GM15510 (cell line): ENCODE measurements around the gene PDE6D.

ENCODE experiments used
- POLR2A ChIP-seq: IDR thresholded peaks from 3 replicates; pipeline ENCODE4 v1.6.1; 2011; ENCODE audit warnings: borderline replicate concordance; ENCODE audit not compliant: insufficient read length; ENCODE audit errors: extremely low read depth

Gene PDE6D

GRCh38 chr2:231706731-231707624 lies 74.1 kb downstream of the PDE6D start:
- TF ChIP-seq POLR2A: peak; percentile 60

DNA sequence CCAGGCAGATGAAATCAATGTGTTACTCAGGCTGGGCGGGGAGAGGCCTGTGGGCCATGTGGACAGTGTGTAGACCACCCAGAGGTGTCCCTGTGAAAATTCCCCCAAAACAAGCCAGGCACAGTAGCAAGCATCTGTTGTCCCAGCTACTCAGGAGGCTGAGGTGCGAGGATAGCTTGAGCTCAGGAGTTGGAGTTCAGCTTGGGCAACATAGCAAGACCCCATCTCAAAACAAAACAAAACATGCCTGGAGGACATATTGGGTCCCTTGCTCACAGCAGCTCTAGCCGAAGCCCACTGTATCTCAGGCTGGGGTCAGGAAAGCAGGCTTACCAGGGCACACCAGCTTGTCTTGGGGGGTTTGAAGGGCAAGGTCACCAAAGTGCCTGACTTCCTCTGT lies 77.1 kb downstream of the PDE6D start:
- TF ChIP-seq POLR2A: no peak

DNA sequence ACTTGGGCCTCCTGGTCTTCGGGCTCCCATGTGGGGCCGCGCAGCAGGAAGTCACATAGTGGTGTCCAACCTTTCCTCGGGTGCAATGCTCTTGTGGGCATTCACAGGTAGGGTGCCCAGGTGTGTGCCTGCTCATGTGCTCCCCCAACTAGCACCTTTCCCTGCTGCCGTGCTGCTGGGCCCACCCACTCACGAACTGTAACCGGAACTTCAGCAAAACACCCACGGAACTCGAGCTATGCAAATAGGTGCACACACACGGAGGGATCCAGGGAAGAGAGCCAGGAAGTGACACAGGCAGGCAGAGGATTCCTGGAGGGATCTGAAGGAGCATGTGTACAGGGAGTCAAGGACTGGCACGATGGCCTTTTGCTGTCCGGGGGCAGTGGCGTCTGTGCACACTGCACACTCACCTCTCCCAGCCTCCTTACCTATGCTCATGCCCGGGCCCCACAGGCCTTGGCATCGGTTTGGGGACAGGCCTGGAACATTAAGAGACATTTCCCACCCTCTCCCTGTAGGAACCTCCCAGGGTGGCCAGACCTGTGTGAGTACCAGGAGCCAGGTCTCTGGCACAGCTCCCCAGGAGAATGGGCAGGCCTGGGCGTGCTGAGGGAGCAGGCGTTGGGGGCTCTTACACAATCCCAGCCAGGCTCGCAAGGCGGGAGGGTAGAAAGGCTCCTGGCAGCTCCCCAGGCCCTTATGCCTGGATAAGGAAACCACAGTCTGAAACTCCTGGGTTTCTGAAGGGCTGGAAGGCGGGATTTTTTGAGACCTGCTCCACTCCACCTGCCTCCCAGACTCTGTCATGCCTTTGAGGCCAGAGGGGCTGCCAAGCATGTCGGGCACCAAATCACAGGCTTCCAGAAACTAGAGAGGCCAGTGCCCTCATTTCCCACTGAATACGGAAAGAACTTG lies 79.4 kb downstream of the PDE6D start:
- TF ChIP-seq POLR2A: no peak

DNA sequence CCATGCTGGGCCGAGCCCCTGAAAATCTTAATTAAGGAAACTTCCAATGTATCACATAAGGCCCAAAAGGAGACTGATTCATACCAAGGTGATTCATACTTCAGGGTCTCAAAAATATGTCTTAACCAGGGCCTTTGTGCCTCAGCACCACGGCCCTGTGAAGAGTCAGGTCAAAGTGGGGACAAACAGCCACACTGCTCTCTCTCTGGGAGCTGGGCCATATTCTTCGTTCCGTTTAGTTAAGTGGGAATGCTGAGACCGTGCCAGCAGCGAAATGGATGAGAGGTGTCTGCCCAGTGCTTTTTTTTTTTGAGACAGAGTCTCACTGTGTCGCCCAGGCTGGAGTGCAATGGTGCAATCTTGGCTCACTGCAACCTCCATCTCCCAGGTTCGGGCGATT lies 82.1 kb downstream of the PDE6D start:
- TF ChIP-seq POLR2A: no peak

GRCh38 chr2:231696004-231696367 lies 85.1 kb downstream of the PDE6D start:
- no peak for TF ChIP-seq POLR2A

GRCh38 chr2:231693956-231694355 lies 87.1 kb downstream of the PDE6D start:
- no peak for TF ChIP-seq POLR2A

GRCh38 chr2:231692847-231693246 lies 88.2 kb downstream of the PDE6D start:
- no peak for TF ChIP-seq POLR2A

DNA sequence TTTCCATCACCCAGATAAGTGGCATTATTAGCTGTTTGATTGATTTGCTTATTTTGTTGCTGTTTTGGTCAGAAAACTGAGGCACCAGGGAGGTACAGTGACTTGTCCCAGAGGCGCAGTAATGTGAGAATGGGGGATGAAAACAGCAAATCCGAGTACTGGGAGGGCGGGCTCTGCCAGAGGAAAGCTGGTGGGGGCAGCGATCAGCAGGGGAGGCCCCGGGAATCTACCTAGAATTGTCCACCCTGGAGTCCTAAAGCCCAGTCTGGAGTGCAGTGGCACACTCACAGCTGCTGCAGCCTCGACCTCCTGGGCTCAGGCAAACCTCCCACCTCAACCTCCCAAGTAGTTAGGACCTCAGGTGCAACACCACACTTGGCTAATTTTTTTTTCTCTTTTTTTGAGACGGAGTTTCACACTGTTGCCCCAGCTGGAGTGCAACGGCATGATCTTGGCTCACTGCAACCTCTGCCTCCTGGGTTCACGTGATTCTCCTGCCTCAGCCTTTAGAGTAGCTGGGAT lies 89.8 kb downstream of the PDE6D start:
- TF ChIP-seq POLR2A: no peak

DNA sequence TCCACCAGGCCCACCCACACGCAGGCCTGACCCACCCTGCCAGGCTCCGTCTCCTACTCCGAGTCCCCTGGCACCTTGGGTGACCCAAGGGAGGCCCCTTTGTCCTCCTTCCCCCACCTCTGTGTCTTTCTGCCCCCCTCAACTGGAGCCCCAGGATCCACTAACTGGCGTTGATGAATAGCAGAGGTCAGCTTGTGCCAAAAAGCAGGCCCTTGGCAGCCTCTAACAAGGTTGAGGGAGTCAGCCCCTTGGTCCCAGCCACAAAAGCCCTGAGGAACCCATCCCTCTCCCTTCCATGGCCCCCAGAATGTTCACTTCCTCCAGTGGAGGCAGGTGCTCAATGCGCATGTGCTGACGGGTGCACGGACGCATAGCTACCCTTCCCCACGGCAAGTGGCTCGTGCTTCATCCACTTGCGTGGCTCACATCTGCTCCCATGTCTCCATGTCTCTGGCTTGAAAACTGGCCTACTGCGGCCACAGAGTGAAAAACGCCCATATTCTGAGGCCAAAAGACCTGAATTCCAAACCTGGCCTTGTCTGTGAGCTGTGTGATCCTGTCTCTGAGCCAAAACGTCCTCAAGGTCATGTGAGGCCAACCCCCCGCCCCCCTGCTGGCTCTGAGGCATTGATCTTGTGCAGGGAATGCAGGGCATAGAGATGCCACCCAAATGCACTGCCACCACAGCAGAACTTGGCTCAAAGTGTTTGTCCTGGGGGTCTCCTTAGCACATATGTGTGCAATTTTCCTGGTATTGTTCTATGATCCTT lies 91.8 kb downstream of the PDE6D start:
- TF ChIP-seq POLR2A: no peak

- TF ChIP-seq POLR2A: no peak
Observed at GRCh38 chr2:231688719-231689118, 92.4 kb downstream of the PDE6D start.

GRCh38 chr2:231687961-231688360 lies 93.1 kb downstream of the PDE6D start:
- no peak for TF ChIP-seq POLR2A

DNA sequence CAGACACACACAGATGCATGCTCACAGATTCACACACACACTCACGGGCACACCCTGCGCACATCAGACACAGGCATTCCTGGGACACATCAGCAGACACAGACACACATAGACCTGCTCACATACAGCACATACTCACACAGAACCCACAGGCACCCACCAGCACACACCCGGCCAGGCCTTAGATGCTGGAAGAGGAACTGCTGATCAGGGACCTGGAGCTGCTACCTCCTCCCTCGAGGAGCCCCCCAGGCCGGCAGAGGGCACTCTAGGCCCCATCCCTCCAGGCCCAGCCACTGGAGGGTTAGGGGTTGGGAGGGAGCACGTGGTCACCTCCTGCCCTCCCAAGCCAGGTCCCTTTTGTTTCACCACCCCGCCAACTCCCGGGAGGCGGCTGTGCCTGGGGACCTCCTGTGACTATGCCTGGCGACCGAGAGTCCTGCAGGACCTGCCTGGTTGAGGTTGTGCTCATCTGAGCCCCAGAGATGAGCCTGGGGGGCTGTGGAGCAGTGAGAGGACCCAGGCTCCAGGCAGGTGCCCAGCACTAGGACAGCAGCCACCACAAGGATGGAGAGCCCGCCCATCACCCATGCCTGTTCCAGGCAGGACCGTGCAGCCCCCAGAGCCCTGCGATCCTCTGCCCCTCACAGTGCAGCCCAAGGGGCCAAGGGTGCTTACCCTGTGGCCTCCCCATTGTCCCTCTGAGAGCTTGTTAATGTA lies 93.8 kb downstream of the PDE6D start:
- TF ChIP-seq POLR2A: no peak

GRCh38 chr2:231686192-231687100 lies 94.6 kb downstream of the PDE6D start:
- TF ChIP-seq POLR2A: no peak
